WTC11 (cell line): ENCODE measurements around the gene CCSER2. TPM values are rescaled to one million over a fixed set of nuclear protein-coding genes. Genes with fewer than 3 reads are reported as not detected.

Experiments used
- ATAC-seq: fragments of 200-7000 bp; cut with Tn5 transposase; 2 replicates; pipeline ENCODE4 v1.10.0; 2021; ENCODE audit warnings: mild to moderate bottlenecking, moderate library complexity
- CTCF ChIA-PET: fragments of 300-600 bp; sonication (Branson Sonifier 250); formaldehyde crosslinking; loops from one replicate; lab custom pipeline; 2021; ENCODE audit warnings: antibody characterized with exemption; lab: Charles Lee
- POLR2A ChIA-PET: fragments of 350-600 bp; sonication (Branson Sonifier 250); formaldehyde crosslinking; loops from one replicate; lab custom pipeline; 2021; ENCODE audit warnings: antibody characterized with exemption; lab: Charles Lee
- DNase-seq: peaks from one replicate; pipeline ENCODE4 v3.0.0; 2021; ENCODE audit warnings: low spot score
- H3K27ac Mint-ChIP-seq: 2 replicates; pipeline ENCODE4 v1.8.0; 2021; ENCODE audit warnings: mixed read lengths
- H3K27me3 Mint-ChIP-seq: 2 replicates; pipeline ENCODE4 v1.8.0; 2021; ENCODE audit warnings: low read depth, mild to moderate bottlenecking, moderate library complexity, mixed read lengths
- H3K36me3 Mint-ChIP-seq: 2 replicates; pipeline ENCODE4 v1.8.0; 2021; ENCODE audit warnings: mixed read lengths
- H3K4me1 Mint-ChIP-seq: 2 replicates; pipeline ENCODE4 v1.8.0; 2022; ENCODE audit warnings: mixed read lengths
- H3K4me3 Mint-ChIP-seq: 2 replicates; pipeline ENCODE4 v1.8.0; 2021; ENCODE audit warnings: mild to moderate bottlenecking, moderate library complexity, mixed read lengths
- H3K9me3 Mint-ChIP-seq: 2 replicates; pipeline ENCODE4 v1.8.0; 2021; ENCODE audit warnings: mixed read lengths
- ATF1 ChIP-seq: sonication (generic); formaldehyde crosslinking; IDR thresholded peaks from 2 replicates; pipeline ENCODE4 v1.8.1; 2023; ENCODE audit warnings: mild to moderate bottlenecking, moderate library complexity, missing genetic modification reagents
- CREB1 ChIP-seq: sonication (generic); formaldehyde crosslinking; IDR thresholded peaks from 2 replicates; pipeline ENCODE4 v1.8.0; 2023; ENCODE audit warnings: mild to moderate bottlenecking, missing genetic modification reagents
- ETV6 ChIP-seq: sonication (generic); formaldehyde crosslinking; IDR thresholded peaks from 2 replicates; pipeline ENCODE4 v1.8.1; 2022; ENCODE audit warnings: mild to moderate bottlenecking, missing genetic modification reagents
- GTF2I ChIP-seq: fragments of 250-450 bp; sonication (Bioruptor Pico); conservative IDR thresholded peaks from 2 replicates; pipeline ENCODE4 v1.4.0; 2021; ENCODE audit warnings: mild to moderate bottlenecking
- JAZF1 ChIP-seq: fragments of 250-450 bp; sonication (Bioruptor Pico); IDR thresholded peaks from 2 replicates; pipeline ENCODE4 v1.9.0; 2021; ENCODE audit warnings: moderate library complexity, mild to moderate bottlenecking, inconsistent platforms
- NR1H2 ChIP-seq: sonication (generic); formaldehyde crosslinking; IDR thresholded peaks from 2 replicates; pipeline ENCODE4 v1.9.0; 2021; ENCODE audit warnings: mild to moderate bottlenecking, moderate library complexity, missing genetic modification reagents
- PRRX2 ChIP-seq: fragments of 250-450 bp; sonication (Bioruptor Pico); IDR thresholded peaks from 2 replicates; pipeline ENCODE4 v1.8.0; 2021; ENCODE audit warnings: mild to moderate bottlenecking
- RELA ChIP-seq: sonication (generic); formaldehyde crosslinking; IDR thresholded peaks from 2 replicates; pipeline ENCODE4 v1.8.1; 2022; ENCODE audit warnings: missing genetic modification reagents, mild to moderate bottlenecking, borderline replicate concordance
- SP1 ChIP-seq: sonication (generic); formaldehyde crosslinking; conservative IDR thresholded peaks from 2 replicates; pipeline ENCODE4 v1.8.1; 2022; ENCODE audit warnings: missing genetic modification reagents
- TCF7 ChIP-seq: sonication (generic); formaldehyde crosslinking; IDR thresholded peaks from 2 replicates; pipeline ENCODE4 v1.8.0; 2022; ENCODE audit warnings: mild to moderate bottlenecking, low read depth, missing genetic modification reagents, moderate library complexity
- ZNF121 ChIP-seq: sonication (generic); formaldehyde crosslinking; IDR thresholded peaks from 2 replicates; pipeline ENCODE4 v1.8.0; 2023; ENCODE audit warnings: missing genetic modification reagents
- ZNF138 ChIP-seq: sonication (generic); formaldehyde crosslinking; conservative IDR thresholded peaks from 2 replicates; pipeline ENCODE4 v1.8.1; 2022; ENCODE audit warnings: mild to moderate bottlenecking, moderate library complexity, missing genetic modification reagents
- ZNF317 ChIP-seq: sonication (generic); formaldehyde crosslinking; IDR thresholded peaks from 2 replicates; pipeline ENCODE4 v1.8.1; 2023; ENCODE audit warnings: low read depth, mild to moderate bottlenecking, moderate library complexity, missing genetic modification reagents, borderline replicate concordance
- ZNF396 ChIP-seq: fragments of 250-450 bp; sonication (Bioruptor Pico); IDR thresholded peaks from 2 replicates; pipeline ENCODE4 v1.8.0; 2021; ENCODE audit warnings: mild to moderate bottlenecking, moderate library complexity, borderline replicate concordance
- ZNF416 ChIP-seq: fragments of 250-450 bp; sonication (Bioruptor Pico); IDR thresholded peaks from 2 replicates; pipeline ENCODE4 v1.9.0; 2021; ENCODE audit warnings: mild to moderate bottlenecking, inconsistent platforms
- total RNA-seq: library from RNA; stranded (reverse); gene quantifications from 3 replicates; pipeline ENCODE4 v1.2.3, GENCODE V29; 2021
- TF ChIP-seq, protein P1 (sequence below): sonication (generic); formaldehyde crosslinking; conservative IDR thresholded peaks from 2 replicates; pipeline ENCODE4 v1.8.1; 2023; ENCODE audit warnings: mild to moderate bottlenecking, low read depth, missing genetic modification reagents, moderate library complexity
- TF ChIP-seq, protein P2 (sequence below): sonication (generic); formaldehyde crosslinking; IDR thresholded peaks from 2 replicates; pipeline ENCODE4 v1.8.1; 2023; ENCODE audit warnings: mild to moderate bottlenecking, missing genetic modification reagents, borderline replicate concordance
- TF ChIP-seq, protein P3 (sequence below): sonication (generic); formaldehyde crosslinking; IDR thresholded peaks from 2 replicates; pipeline ENCODE4 v1.8.1; 2023; ENCODE audit warnings: mild to moderate bottlenecking, missing genetic modification reagents, moderate library complexity
- TF ChIP-seq, protein P4 (sequence below): sonication (generic); formaldehyde crosslinking; IDR thresholded peaks from 2 replicates; pipeline ENCODE4 v1.8.1; 2022; ENCODE audit warnings: mild to moderate bottlenecking, missing genetic modification reagents, moderate library complexity, borderline replicate concordance
- TF ChIP-seq, protein P5 (sequence below): sonication (generic); formaldehyde crosslinking; IDR thresholded peaks from 2 replicates; pipeline ENCODE4 v1.8.0; 2023; ENCODE audit warnings: missing genetic modification reagents

Gene CCSER2
- total RNA-seq, 1 experiment from 2014 or later = 30.6 TPM

DNA sequence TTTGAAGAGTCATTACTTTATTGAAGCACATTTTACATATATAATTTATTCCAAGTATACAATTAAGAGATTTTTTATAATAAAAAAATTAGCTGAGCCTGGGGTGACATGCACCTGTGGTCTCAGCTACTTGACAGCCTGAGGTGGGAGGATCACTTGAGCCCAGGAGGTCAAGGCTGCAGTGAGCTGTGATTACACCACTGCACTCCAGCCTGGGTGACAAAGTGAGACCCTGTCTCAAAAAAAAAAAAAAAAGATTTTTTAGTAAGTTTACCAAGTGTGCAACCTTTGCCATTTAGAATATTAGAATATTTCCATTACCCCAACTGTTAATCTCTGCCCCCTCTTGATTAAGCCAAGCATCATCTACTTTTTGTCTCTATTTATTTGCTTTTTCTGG is 196.0 kb downstream of the CCSER2 start:
- Mint-ChIP-seq H3K4me3 (no peak overlapping the region), H3K27me3 (peaks cover 9% of the 10 kb centered on the region), H3K9me3 (peaks cover 28% of the 10 kb centered on the region), H3K4me1 (peaks cover 36% of the 10 kb centered on the region), H3K27ac (no peak overlapping the region; the same call in 1 of the 2 replicates), H3K36me3 (peaks cover 24% of the 10 kb centered on the region)
- no peak for DNase-seq
- CTCF ChIA-PET = interaction anchor here (1.9 to 2.5 kb wide), 3 partner anchors 16 to 259 kb away, joined by 8 to 16 read pairs (median 9); no protein-coding TSS in a partner anchor
- TF ChIP-seq TCF7 (CRISPR knock-in tag) = no peak
- TF ChIP-seq, protein P1, sequence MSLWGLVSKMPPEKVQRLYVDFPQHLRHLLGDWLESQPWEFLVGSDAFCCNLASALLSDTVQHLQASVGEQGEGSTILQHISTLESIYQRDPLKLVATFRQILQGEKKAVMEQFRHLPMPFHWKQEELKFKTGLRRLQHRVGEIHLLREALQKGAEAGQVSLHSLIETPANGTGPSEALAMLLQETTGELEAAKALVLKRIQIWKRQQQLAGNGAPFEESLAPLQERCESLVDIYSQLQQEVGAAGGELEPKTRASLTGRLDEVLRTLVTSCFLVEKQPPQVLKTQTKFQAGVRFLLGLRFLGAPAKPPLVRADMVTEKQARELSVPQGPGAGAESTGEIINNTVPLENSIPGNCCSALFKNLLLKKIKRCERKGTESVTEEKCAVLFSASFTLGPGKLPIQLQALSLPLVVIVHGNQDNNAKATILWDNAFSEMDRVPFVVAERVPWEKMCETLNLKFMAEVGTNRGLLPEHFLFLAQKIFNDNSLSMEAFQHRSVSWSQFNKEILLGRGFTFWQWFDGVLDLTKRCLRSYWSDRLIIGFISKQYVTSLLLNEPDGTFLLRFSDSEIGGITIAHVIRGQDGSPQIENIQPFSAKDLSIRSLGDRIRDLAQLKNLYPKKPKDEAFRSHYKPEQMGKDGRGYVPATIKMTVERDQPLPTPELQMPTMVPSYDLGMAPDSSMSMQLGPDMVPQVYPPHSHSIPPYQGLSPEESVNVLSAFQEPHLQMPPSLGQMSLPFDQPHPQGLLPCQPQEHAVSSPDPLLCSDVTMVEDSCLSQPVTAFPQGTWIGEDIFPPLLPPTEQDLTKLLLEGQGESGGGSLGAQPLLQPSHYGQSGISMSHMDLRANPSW (CRISPR knock-in tag) = no peak
- TF ChIP-seq, protein P2, sequence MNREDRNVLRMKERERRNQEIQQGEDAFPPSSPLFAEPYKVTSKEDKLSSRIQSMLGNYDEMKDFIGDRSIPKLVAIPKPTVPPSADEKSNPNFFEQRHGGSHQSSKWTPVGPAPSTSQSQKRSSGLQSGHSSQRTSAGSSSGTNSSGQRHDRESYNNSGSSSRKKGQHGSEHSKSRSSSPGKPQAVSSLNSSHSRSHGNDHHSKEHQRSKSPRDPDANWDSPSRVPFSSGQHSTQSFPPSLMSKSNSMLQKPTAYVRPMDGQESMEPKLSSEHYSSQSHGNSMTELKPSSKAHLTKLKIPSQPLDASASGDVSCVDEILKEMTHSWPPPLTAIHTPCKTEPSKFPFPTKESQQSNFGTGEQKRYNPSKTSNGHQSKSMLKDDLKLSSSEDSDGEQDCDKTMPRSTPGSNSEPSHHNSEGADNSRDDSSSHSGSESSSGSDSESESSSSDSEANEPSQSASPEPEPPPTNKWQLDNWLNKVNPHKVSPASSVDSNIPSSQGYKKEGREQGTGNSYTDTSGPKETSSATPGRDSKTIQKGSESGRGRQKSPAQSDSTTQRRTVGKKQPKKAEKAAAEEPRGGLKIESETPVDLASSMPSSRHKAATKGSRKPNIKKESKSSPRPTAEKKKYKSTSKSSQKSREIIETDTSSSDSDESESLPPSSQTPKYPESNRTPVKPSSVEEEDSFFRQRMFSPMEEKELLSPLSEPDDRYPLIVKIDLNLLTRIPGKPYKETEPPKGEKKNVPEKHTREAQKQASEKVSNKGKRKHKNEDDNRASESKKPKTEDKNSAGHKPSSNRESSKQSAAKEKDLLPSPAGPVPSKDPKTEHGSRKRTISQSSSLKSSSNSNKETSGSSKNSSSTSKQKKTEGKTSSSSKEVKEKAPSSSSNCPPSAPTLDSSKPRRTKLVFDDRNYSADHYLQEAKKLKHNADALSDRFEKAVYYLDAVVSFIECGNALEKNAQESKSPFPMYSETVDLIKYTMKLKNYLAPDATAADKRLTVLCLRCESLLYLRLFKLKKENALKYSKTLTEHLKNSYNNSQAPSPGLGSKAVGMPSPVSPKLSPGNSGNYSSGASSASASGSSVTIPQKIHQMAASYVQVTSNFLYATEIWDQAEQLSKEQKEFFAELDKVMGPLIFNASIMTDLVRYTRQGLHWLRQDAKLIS (CRISPR knock-in tag) = no peak
- TF ChIP-seq, protein P3, sequence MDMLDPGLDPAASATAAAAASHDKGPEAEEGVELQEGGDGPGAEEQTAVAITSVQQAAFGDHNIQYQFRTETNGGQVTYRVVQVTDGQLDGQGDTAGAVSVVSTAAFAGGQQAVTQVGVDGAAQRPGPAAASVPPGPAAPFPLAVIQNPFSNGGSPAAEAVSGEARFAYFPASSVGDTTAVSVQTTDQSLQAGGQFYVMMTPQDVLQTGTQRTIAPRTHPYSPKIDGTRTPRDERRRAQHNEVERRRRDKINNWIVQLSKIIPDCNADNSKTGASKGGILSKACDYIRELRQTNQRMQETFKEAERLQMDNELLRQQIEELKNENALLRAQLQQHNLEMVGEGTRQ (CRISPR knock-in tag) = no peak
- TF ChIP-seq, protein P4, sequence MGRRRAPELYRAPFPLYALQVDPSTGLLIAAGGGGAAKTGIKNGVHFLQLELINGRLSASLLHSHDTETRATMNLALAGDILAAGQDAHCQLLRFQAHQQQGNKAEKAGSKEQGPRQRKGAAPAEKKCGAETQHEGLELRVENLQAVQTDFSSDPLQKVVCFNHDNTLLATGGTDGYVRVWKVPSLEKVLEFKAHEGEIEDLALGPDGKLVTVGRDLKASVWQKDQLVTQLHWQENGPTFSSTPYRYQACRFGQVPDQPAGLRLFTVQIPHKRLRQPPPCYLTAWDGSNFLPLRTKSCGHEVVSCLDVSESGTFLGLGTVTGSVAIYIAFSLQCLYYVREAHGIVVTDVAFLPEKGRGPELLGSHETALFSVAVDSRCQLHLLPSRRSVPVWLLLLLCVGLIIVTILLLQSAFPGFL (CRISPR knock-in tag) = no peak
- TF ChIP-seq SP1 (CRISPR knock-in tag) = no peak
- TF ChIP-seq ZNF138 = no peak
- no peak for TF ChIP-seq JAZF1 (CRISPR knock-in tag)
- no peak for TF ChIP-seq GTF2I (CRISPR knock-in tag)
- POLR2A ChIA-PET = interaction anchor here (0.7 kb wide), 1 partner anchor 170 kb away, joined by 4 read pairs; no protein-coding TSS in a partner anchor
- no peak for ATAC-seq

DNA sequence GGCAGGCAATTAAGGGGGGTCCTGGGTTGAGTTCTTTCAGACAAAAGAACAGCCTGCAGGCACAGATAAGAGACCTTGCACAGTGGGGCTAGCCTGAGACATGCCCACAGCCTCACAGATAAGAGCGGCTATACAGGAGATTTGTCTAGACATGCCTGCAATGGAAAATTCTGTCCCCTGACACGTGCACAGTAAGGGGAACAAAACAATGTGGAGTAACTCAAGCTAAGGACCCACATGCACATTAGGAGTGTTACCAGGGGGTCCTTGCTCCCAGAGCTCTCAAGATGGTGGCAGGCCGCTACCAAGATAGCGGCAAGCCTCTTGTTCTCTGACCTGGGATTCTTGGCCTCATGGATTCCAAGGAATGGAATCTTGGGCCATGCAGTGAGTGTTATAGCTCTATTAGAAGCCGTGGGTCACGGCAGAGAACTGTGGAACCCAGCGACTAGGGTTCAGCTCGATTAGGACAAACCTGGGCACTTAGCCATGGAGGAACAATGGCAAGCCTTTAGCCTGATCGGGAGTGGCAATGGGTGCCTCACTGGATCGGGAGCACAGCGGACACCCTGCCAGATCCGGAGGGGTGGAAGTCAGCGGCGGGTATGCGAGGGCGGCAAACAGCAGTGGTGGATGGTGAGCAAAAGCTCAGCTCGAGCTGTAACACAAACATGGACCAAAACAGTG is 196.9 kb downstream of the CCSER2 start:
- H3K4me3 Mint-ChIP-seq = no peak overlapping the region
- peak overlapping the region; percentile 81 for H3K27ac Mint-ChIP-seq
- H3K9me3 Mint-ChIP-seq = peaks cover 28% of the 10 kb centered on the region
- ChIA-PET CTCF (interaction anchor here (1.5 kb wide), 1 partner anchor 95 kb away, joined by 7 read pairs; no protein-coding TSS in a partner anchor), POLR2A (no interaction called here)
- H3K36me3 Mint-ChIP-seq = peaks cover 24% of the 10 kb centered on the region
- peaks cover 36% of the 10 kb centered on the region for H3K4me1 Mint-ChIP-seq
- no peak for DNase-seq
- no peak for ATAC-seq
- peaks cover 9% of the 10 kb centered on the region for H3K27me3 Mint-ChIP-seq
- TF ChIP-seq TCF7 (CRISPR knock-in tag) (no peak), ETV6 (no peak), ZNF416 (no peak), RELA (CRISPR knock-in tag) (no peak), NR1H2 (CRISPR knock-in tag) (no peak), CREB1 (CRISPR knock-in tag) (no peak), SP1 (CRISPR knock-in tag) (no peak), ZNF317 (CRISPR knock-in tag) (no peak), ZNF396 (CRISPR knock-in tag) (no peak), PRRX2 (CRISPR knock-in tag) (no peak), ATF1 (CRISPR knock-in tag) (no peak), ZNF121 (CRISPR knock-in tag) (no peak)
- TF ChIP-seq, protein P4 (CRISPR knock-in tag) = no peak
- TF ChIP-seq, protein P5, sequence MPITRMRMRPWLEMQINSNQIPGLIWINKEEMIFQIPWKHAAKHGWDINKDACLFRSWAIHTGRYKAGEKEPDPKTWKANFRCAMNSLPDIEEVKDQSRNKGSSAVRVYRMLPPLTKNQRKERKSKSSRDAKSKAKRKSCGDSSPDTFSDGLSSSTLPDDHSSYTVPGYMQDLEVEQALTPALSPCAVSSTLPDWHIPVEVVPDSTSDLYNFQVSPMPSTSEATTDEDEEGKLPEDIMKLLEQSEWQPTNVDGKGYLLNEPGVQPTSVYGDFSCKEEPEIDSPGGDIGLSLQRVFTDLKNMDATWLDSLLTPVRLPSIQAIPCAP (CRISPR knock-in tag) = no peak
